Muscle layer of duodenum (tissue), 2 donors: ENCODE data around the gene CETN1.

Experiments used
- H3K27ac ChIP-seq: one replicate; pipeline ENCODE4 v1.7.0; 2013; ENCODE audit warnings: mild to moderate bottlenecking, low read length
- H3K27me3 ChIP-seq: one replicate; pipeline ENCODE4 v1.7.0; 2013; ENCODE audit warnings: low read depth, mild to moderate bottlenecking, control low read depth, low read length
- H3K36me3 ChIP-seq, 2 donors: one replicate each; pipeline ENCODE4 v1.7.0; 2013; ENCODE audit warnings: low read length in 2 of 2, control low read depth in 1 of 2, mild to moderate bottlenecking in 1 of 2; ENCODE audit not compliant: insufficient read depth in 2 of 2, control insufficient read depth in 1 of 2
- H3K4me1 ChIP-seq, 2 donors: one replicate each; pipeline ENCODE4 v1.7.0; 2013; ENCODE audit warnings: low read length in 2 of 2, mild to moderate bottlenecking in 2 of 2, control low read depth in 1 of 2, moderate library complexity in 1 of 2; ENCODE audit not compliant: insufficient read depth in 2 of 2, control insufficient read depth in 1 of 2
- H3K4me3 ChIP-seq, 2 donors: one replicate each; pipeline ENCODE4 v1.7.0; 2013; ENCODE audit warnings: low read length in 2 of 2, low read depth in 1 of 2, mild to moderate bottlenecking in 1 of 2
- H3K9me3 ChIP-seq, 2 donors: one replicate each; pipeline ENCODE4 v1.7.0; 2013; ENCODE audit warnings: low read length in 2 of 2, control low read depth in 1 of 2, mild to moderate bottlenecking in 1 of 2; ENCODE audit not compliant: control insufficient read depth in 1 of 2
- donor health status: healthy.

The CETN1 gene

DNA sequence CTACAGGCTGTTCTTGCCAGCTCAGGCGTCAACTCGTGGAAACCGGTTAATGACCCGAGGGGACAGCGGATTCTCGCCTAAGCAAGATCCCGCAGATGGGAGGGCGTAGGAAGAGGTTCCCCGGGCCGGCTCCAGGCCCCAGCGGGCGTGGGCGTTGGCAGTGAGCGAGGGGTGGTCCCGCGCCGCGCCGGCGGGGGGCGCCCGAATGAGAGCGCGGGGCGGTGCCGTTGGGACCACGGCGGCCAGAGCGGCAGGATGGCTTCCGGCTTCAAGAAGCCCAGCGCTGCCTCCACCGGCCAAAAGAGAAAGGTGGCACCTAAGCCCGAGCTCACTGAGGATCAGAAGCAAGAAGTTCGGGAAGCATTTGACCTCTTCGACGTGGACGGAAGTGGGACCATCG is at the start of gene CETN1:
TSS of gene CETN1 (plus strand) at position 227 of the 400 bp plus-strand sequence. CDS start at position 256, 29 bp downstream.
- Histone ChIP-seq H3K27me3 (no peaks in the 10 kb centered on the region), H3K4me1 (peaks cover 0 to 4% of the 10 kb centered on the region in 2 donors), H3K9me3 (peaks cover 4 to 7% of the 10 kb centered on the region in 2 donors), H3K4me3 (no peak within 1 kb of the TSS), H3K27ac (no peak within 1 kb of the TSS), H3K36me3 (no peaks in the 10 kb centered on the region)

GRCh38 chr18:532018-532417 is 48.2 kb upstream of the CETN1 start:
- no peak overlapping the region for H3K27ac ChIP-seq
- H3K9me3 ChIP-seq, result no peaks in the 10 kb centered on the region
- no peaks in the 10 kb centered on the region for H3K27me3 ChIP-seq

DNA sequence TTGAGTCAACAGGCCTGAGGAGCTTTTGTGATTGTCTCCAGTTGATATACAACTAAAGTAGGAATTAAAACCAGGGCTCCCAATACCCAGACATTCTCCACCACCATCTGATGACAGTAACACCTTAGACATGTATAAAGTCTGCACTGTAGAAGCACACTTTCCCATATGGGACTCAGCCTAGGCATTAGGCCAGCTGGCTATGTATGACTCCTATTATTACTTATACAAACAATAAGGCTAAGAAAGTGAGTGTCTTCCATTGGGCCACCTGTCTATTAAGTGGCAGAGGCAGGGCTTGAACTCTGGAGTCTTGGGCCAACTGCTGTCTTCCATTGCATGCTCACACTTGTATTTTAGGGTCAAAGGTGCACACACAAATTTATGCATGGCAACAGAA is 47.5 kb upstream of the CETN1 start:
- Histone ChIP-seq H3K9me3 (no peaks in the 10 kb centered on the region), H3K4me1 (no peaks in the 10 kb centered on the region), H3K27ac (no peak overlapping the region), H3K27me3 (no peaks in the 10 kb centered on the region), H3K4me3 (no peak overlapping the region), H3K36me3 (no peaks in the 10 kb centered on the region)

More at GRCh38 chr18:532018-532417, 48.2 kb upstream of the CETN1 start:
- Histone ChIP-seq H3K36me3 (no peaks in the 10 kb centered on the region), H3K4me1 (no peaks in the 10 kb centered on the region), H3K4me3 (no peak overlapping the region)

DNA sequence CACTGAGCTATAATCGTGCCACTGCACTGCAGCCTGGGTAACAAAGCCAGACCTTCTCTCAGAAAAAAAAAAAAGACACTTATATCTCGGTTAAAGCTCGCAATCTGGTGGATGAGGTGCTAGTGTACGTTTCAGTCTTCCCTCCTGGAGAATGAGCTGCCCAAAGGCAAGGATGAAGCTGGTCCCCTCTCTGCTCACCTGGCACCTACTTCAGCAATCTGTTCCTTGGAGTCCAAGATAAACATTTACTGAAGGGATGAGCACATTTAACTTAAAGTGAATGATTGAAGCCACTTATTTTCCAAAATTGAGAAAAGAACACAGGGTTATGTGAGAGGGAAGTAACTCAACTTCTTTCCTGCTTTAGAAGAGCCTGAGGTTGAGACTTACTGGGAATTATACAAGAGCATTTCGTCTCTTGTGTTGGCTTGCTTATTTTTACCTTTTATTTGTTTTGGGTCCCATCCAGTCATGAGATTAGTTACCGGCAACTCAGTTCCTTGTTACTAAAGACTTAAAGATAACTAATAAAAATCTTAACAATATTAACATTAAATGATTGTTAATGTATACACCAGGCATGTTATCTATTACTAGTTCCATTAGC is 46.1 kb upstream of the CETN1 start:
- H3K36me3 ChIP-seq, result no peaks in the 10 kb centered on the region
- H3K4me1 ChIP-seq, result no peaks in the 10 kb centered on the region
- H3K27ac ChIP-seq, result no peak overlapping the region
- H3K4me3 ChIP-seq, result no peak overlapping the region
- H3K9me3 ChIP-seq, result no peaks in the 10 kb centered on the region
- no peaks in the 10 kb centered on the region for H3K27me3 ChIP-seq

DNA sequence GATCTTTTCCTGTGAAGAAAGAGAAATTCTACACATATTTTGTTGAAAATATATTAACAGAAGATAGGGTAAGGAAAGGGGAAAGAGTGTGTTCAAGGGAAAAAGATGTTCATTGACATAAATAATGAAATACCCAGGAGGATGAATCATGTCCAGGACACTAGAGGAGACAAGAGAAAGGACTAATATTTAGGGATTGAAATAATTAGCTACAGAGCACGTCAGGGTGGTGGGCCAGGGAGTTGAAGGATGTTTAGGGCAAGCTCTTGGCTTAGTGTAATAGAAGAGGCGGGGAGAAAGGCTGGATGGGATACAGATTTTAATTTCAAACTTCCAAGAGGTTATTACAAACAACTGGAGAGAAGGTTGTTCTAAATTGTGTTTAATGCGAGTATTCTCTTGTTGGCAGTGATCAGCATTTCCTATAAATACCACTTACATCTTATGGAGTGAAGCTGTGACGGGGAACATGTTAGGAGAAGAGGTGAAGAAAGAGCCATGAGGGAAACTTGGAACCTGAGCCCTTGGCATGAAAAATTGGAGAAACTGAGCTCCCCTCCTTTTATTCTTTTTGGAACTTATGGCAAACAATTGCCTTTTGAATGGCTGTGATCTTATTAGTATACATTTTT is 36.6 kb upstream of the CETN1 start:
- Histone ChIP-seq H3K27me3 (no peaks in the 10 kb centered on the region), H3K4me3 (no peak overlapping the region), H3K27ac (no peak overlapping the region), H3K4me1 (no peaks in the 10 kb centered on the region), H3K9me3 (no peaks in the 10 kb centered on the region), H3K36me3 (no peaks in the 10 kb centered on the region)

DNA sequence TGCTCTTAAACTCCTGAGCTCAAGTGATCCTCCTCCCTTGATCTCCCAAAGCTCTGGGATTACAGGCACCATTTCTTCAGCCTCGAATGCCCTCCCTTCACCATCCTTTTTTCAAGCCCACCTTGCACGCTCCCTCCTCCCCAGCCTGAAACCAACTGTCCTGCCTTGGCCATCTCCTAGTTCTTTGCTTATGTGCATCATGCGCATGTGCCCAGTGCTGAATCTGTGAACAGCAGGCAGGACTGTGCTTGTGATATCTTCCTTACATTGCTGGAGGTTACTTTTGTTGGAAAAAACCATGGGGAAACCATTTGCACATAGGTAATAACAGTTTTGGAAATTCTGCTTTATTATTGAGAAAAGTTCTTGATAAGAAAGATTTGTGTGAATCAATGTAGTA is 30.2 kb upstream of the CETN1 start:
- Histone ChIP-seq H3K36me3 (no peaks in the 10 kb centered on the region), H3K4me3 (no peak overlapping the region), H3K9me3 (no peaks in the 10 kb centered on the region), H3K4me1 (no peaks in the 10 kb centered on the region), H3K27me3 (no peaks in the 10 kb centered on the region), H3K27ac (no peak overlapping the region)

DNA sequence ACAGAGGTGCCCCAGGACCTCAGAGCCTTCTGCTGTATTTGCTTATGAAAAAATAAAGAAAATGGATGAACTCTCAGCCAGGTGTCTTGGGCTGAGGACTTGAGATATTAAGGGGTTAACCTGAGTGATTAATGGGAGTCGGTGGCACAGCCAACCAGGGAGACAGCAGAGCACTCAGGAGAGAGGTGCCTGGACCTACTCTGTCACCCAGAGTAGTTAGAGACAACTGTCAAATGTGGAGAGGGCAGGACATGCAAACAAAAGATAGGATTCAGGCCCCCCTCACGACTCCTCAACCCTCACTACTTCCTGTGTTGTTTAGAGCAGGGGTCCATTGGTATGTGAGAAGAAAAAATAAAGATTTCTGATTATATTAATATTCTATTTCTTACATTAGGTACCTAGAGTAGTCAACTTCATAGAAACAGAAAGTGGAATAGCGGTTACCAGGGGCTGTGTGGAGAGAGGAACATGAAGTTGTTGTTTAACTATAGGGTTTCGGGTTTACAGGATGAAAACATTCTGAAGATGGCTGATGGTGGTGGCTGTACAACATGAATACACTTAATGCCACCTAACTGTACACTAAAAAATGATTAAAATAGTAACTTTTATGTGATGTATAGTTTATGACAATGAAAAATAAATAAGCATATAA is 28.6 kb upstream of the CETN1 start:
- H3K36me3 ChIP-seq, result no peaks in the 10 kb centered on the region
- no peaks in the 10 kb centered on the region for H3K9me3 ChIP-seq
- no peaks in the 10 kb centered on the region for H3K4me1 ChIP-seq
- H3K4me3 ChIP-seq, result no peak overlapping the region
- no peak overlapping the region for H3K27ac ChIP-seq
- H3K27me3 ChIP-seq, result no peaks in the 10 kb centered on the region

DNA sequence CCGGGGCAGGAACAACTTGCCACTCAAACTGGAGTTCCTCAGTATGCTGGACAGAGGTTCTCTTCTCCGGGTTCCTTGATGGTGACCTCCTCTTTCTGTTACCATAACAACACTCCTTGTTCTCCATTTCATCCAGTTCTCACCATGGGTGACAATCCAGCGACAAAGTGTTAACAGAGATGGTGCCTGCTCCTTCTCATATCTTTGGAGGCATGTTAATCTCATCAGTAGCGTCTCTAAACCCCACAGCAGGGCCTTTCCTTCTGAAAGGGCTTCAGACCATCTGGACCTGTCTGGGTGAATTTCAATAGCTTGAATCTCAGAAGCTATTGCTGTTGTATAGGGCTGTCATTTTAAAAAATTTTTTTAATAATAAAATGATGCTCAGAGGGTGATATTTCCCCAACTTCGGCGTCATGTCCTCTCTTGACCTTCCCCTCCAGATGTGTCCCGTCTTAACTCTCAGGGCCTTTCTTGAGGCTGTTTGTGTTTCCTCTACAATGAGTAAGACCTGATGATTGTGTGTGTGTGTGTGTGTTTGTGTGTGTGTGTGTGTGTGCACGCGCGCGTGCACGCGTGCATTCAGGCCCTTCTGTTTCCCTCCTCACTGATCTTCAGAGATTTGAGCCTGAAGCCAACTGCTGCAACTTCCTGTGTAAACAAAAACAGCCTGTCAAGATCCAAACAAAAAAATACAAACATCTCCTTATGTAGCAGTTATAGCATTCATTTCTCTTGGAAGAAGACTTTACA is 24.3 kb upstream of the CETN1 start:
- Histone ChIP-seq H3K4me3 (no peak overlapping the region), H3K4me1 (no peaks in the 10 kb centered on the region), H3K27ac (no peak overlapping the region), H3K9me3 (no peaks in the 10 kb centered on the region), H3K27me3 (no peaks in the 10 kb centered on the region), H3K36me3 (no peaks in the 10 kb centered on the region)

- Histone ChIP-seq H3K4me3 (no peak overlapping the region), H3K27ac (no peak overlapping the region), H3K4me1 (no peaks in the 10 kb centered on the region), H3K27me3 (no peaks in the 10 kb centered on the region), H3K36me3 (no peaks in the 10 kb centered on the region), H3K9me3 (no peaks in the 10 kb centered on the region)
Observed at GRCh38 chr18:564708-565561, 15.2 kb upstream of the CETN1 start.

DNA sequence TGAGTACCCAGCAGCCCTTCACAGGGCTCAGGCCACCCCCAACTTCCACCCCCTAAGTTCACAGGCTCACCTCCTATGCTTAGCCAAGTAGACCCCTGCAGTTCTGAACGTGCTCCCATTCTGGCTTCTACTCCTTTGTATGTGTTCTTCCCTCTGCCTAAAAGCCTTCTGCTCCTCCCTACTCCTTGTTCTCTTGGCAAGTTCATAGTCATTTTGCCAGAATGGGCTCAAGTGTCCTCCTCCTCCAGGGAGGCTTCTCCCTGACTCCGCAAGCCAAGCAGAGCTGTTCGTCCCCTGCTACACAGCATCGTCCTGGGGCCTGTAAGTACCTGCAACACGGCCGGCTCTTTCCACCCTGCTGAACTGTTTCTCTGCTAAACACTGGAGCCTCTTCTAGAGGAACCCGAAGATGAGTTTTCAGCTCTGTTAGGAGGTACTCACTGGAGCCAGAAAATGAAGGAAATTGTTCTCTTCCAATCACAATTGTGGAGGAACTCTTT is 14.6 kb upstream of the CETN1 start:
- Histone ChIP-seq H3K9me3 (no peaks in the 10 kb centered on the region), H3K36me3 (no peaks in the 10 kb centered on the region), H3K4me1 (no peaks in the 10 kb centered on the region), H3K4me3 (no peak overlapping the region), H3K27ac (no peak overlapping the region), H3K27me3 (no peaks in the 10 kb centered on the region)
